ENCODE data around the gene LRRN4.

LRRN4 gene

DNA sequence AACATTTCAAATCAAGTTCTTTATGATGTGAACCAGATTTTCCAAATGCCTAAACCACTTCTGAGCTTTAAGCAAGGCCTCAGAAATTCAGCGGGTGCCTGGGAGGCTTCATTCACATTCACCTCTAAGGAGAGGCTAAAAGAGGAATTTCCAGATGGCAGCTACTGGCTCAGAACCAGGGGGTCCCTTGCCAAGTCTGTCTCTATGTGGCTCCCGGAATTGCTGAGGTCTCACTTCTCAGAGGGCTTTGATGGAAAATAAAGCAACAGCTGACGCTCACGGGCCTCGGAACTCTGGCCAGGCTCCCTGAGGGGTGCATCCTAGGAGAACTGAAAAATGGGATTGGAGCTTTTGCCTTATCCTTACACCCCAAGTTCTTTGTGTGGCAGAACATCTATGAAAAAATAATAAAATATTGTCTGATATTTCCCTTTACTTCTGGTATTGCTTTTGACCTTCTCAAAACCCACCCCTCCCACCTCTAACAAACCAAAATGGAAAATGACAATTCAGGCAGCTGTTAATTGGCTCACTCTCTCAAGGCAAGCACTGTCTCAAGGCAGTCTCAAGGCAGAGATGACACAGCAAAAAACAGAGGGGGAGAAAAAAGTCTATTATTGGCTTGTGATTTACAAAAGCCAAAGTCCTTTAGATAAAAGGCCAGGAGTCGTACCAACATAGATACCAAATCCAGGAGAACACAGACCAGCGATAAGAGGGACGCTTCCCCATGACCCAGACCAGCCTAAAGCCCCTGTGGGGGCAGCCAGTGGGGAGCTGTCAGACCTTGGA lies 21.8 kb upstream of the LRRN4 start:
- no peaks in the 10 kb centered on the region for H3K36me3 ChIP-seq (ENCODE audit: insufficient read depth, low read length)
- no peaks in the 10 kb centered on the region for H3K9me3 ChIP-seq (ENCODE audit: low read length)
- H3K27me3 ChIP-seq (ENCODE audit: insufficient read depth, low read length) = peaks cover 2% of the 10 kb centered on the region
- H3K4me1 ChIP-seq (ENCODE audit: insufficient read depth, low read length) = no peaks in the 10 kb centered on the region
- H2AFZ ChIP-seq (ENCODE audit: low read depth, low read length) = no peak overlapping the region
- no peak overlapping the region for H3K4me3 ChIP-seq (ENCODE audit: low read length)

GRCh38 chr20:6074784-6075183 lies 20.9 kb upstream of the LRRN4 start:
- no peaks in the 10 kb centered on the region for H3K27me3 ChIP-seq (ENCODE audit: insufficient read depth, low read length)
- H3K9me3 ChIP-seq (ENCODE audit: low read length) = no peaks in the 10 kb centered on the region
- no peaks in the 10 kb centered on the region for H3K36me3 ChIP-seq (ENCODE audit: insufficient read depth, low read length)
- H3K4me1 ChIP-seq (ENCODE audit: insufficient read depth, low read length) = no peaks in the 10 kb centered on the region
- no peak overlapping the region for H3K4me3 ChIP-seq (ENCODE audit: low read length)
- no peak overlapping the region for H2AFZ ChIP-seq (ENCODE audit: low read depth, low read length)

DNA sequence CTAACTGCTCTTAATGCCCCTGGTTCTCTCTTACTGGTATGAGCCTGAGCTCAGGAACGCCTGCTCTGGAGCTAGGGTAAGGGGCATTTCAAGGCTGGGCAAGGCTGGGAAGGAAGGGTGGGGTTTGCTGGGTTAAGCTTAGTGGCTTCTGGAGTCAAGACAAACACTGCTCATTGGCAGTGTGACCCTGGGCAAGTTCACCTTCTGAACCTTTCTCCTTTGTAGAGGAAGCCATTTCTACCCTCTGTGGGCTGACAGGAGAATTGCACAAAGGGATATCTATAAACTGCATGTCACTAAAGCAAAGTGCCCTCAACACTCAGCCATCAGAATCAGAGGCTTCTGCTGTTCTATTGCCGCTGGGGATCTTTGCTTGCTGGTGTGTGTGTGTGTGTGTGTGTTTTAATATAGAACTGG lies 20.3 kb upstream of the LRRN4 start:
- Histone ChIP-seq H3K9me3 (ENCODE audit: low read length) (no peaks in the 10 kb centered on the region), H3K27me3 (ENCODE audit: insufficient read depth, low read length) (no peaks in the 10 kb centered on the region), H2AFZ (ENCODE audit: low read depth, low read length) (no peak overlapping the region), H3K4me3 (ENCODE audit: low read length) (no peak overlapping the region), H3K4me1 (ENCODE audit: insufficient read depth, low read length) (no peaks in the 10 kb centered on the region), H3K36me3 (ENCODE audit: insufficient read depth, low read length) (no peaks in the 10 kb centered on the region)

DNA sequence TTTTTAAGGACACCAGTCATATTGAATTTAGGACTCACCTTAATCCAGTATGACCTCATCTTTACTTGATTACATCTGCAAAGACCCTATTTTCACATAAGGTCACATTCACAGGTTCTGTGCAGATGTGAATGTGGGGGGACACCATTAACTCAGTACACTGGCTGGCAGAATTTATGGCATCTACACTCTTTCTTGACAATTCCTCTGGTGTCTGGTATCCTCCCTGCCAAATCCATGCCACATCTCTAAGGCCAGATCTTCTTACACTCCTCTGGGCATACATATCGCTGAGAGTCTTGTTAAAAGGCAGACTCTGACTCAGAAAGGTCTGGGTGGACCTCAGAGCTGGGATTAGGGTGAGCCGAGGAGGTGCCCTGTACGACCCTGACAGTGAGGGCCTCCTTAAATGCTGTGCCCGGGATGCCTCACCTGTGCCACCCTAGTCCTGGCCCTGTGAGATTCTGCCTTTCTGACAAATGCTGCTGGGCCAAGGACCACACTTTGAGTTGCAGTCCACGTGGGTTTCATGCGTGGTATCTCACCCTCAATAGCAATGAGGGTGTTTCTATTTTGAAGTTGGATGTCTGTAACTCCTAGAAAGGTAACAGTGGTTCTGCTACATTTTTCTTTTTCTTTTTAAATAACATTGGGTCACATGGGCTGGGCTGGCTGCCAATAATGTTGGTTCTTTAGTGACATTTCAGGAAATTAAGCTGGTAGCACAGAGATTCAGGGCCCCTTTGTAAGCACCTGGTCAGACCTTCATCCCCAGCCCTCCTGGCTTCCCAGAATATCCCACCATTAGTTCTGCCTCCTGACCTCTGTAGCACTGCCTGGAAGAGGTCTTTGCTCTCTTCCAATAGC lies 17.2 kb upstream of the LRRN4 start:
- Histone ChIP-seq H3K9me3 (ENCODE audit: low read length) (no peaks in the 10 kb centered on the region), H3K4me1 (ENCODE audit: insufficient read depth, low read length) (peaks cover 5% of the 10 kb centered on the region), H3K36me3 (ENCODE audit: insufficient read depth, low read length) (no peaks in the 10 kb centered on the region), H2AFZ (ENCODE audit: low read depth, low read length) (no peak overlapping the region), H3K4me3 (ENCODE audit: low read length) (no peak overlapping the region), H3K27me3 (ENCODE audit: insufficient read depth, low read length) (no peaks in the 10 kb centered on the region)

DNA sequence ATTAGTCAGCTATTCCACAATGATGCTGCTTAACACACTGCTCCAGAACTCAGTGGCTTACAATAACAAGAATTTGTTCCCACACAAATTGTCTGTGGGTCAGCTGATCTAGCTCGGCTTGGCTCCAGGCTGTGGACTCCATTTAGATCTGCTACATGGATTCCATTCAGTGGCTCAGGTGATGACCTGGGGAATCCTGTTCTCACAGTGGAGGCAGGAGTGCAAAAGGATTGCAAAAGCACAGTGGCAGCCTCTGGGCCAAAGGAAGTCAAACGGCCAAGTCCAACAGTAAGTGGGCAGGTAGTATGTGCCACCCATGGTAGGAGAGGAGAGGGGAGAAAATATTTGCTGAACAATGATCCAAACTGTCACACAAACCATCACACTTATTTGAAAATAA lies 15.8 kb upstream of the LRRN4 start:
- no peaks in the 10 kb centered on the region for H3K9me3 ChIP-seq (ENCODE audit: low read length)
- H3K4me3 ChIP-seq (ENCODE audit: low read length) = no peak overlapping the region
- H3K4me1 ChIP-seq (ENCODE audit: insufficient read depth, low read length) = peaks cover 5% of the 10 kb centered on the region
- H2AFZ ChIP-seq (ENCODE audit: low read depth, low read length) = no peak overlapping the region
- no peaks in the 10 kb centered on the region for H3K36me3 ChIP-seq (ENCODE audit: insufficient read depth, low read length)
- no peaks in the 10 kb centered on the region for H3K27me3 ChIP-seq (ENCODE audit: insufficient read depth, low read length)

GRCh38 chr20:6067763-6068318 lies 14.0 kb upstream of the LRRN4 start:
- no peak overlapping the region for H3K4me3 ChIP-seq (ENCODE audit: low read length)
- H3K9me3 ChIP-seq (ENCODE audit: low read length) = no peaks in the 10 kb centered on the region
- no peaks in the 10 kb centered on the region for H3K27me3 ChIP-seq (ENCODE audit: insufficient read depth, low read length)
- H2AFZ ChIP-seq (ENCODE audit: low read depth, low read length) = no peak overlapping the region
- no peaks in the 10 kb centered on the region for H3K36me3 ChIP-seq (ENCODE audit: insufficient read depth, low read length)
- H3K4me1 ChIP-seq (ENCODE audit: insufficient read depth, low read length) = peaks cover 5% of the 10 kb centered on the region

DNA sequence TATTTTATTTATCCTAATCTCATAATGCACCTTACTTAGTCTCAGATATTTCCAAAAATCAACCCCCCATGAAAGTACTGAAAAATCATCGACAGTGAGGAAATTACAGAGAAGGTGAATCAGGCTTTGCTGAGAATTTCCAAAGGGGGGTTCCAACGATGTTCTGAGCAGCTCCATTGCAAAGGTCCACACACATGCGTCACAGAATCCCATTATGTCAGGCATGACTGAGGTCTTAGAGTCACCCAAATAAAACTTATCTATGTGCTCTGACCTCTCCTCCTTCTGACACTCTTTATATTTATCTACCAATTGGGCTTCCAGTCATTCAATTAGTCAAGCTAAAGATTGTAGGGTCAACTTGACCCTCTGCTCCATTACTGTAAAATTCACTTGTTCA lies 12.7 kb upstream of the LRRN4 start:
- H3K9me3 ChIP-seq (ENCODE audit: low read length) = no peaks in the 10 kb centered on the region
- H3K27me3 ChIP-seq (ENCODE audit: insufficient read depth, low read length) = no peaks in the 10 kb centered on the region
- H3K4me1 ChIP-seq (ENCODE audit: insufficient read depth, low read length) = peaks cover 5% of the 10 kb centered on the region
- no peaks in the 10 kb centered on the region for H3K36me3 ChIP-seq (ENCODE audit: insufficient read depth, low read length)
- H2AFZ ChIP-seq (ENCODE audit: low read depth, low read length) = no peak overlapping the region
- no peak overlapping the region for H3K4me3 ChIP-seq (ENCODE audit: low read length)

- Histone ChIP-seq H3K4me1 (ENCODE audit: insufficient read depth, low read length) (peaks cover under 1% of the 10 kb centered on the region), H2AFZ (ENCODE audit: low read depth, low read length) (no peak overlapping the region), H3K9me3 (ENCODE audit: low read length) (no peaks in the 10 kb centered on the region), H3K4me3 (ENCODE audit: low read length) (no peak overlapping the region), H3K27me3 (ENCODE audit: insufficient read depth, low read length) (no peaks in the 10 kb centered on the region), H3K36me3 (ENCODE audit: insufficient read depth, low read length) (no peaks in the 10 kb centered on the region)
Observed at GRCh38 chr20:6061544-6061943, 7.7 kb upstream of the LRRN4 start.

DNA sequence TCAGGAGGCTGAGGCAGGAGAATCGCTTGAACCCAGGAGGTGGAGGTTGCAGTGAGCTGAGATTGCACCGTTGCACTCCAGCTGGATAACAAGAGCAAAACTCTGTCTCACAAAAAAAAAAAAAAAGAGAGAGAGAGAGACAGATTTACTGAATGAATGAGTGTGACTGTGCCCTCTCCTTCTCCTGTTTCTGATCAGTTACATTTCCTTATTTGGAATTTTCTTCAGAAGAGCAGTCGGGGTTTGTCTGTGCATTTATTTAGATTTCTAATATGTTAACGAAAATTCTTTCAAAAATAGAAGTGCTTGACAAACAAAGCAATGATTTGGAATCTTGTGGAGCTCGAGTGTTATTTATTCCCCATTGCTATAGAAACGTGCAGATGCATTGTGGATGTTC lies 6.4 kb upstream of the LRRN4 start:
- Histone ChIP-seq H3K36me3 (ENCODE audit: insufficient read depth, low read length) (no peaks in the 10 kb centered on the region), H3K4me3 (ENCODE audit: low read length) (no peak overlapping the region), H3K27me3 (ENCODE audit: insufficient read depth, low read length) (no peaks in the 10 kb centered on the region), H3K9me3 (ENCODE audit: low read length) (no peaks in the 10 kb centered on the region), H2AFZ (ENCODE audit: low read depth, low read length) (no peak overlapping the region), H3K4me1 (ENCODE audit: insufficient read depth, low read length) (no peaks in the 10 kb centered on the region)

GRCh38 chr20:6058684-6059295 lies 4.9 kb upstream of the LRRN4 start:
- H3K27me3 ChIP-seq (ENCODE audit: insufficient read depth, low read length) = peaks cover 4% of the 10 kb centered on the region
- H3K4me1 ChIP-seq (ENCODE audit: insufficient read depth, low read length) = no peaks in the 10 kb centered on the region
- H3K4me3 ChIP-seq (ENCODE audit: low read length) = no peak overlapping the region
- no peaks in the 10 kb centered on the region for H3K9me3 ChIP-seq (ENCODE audit: low read length)
- no peaks in the 10 kb centered on the region for H3K36me3 ChIP-seq (ENCODE audit: insufficient read depth, low read length)
- H2AFZ ChIP-seq (ENCODE audit: low read depth, low read length) = no peak overlapping the region

DNA sequence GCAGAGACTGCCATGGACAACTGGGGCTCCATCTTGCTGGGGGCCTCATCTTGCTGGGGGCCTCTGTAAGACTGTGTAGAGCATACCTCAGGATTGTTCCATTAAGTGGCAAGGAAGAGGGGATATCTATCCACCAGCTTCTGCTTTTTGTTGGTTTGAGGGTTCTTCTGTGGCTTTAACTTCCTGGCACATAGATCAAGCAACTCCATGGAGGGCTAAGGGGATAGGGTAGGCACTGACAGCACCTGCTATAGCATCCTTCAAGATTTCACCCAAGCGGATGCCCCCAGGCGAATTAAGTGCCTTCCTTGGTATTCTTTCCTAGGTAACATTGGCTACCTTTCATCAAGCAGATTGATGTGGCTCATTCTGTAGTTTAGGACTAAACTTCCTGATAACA lies 3.8 kb upstream of the LRRN4 start:
- Histone ChIP-seq H3K9me3 (ENCODE audit: low read length) (no peaks in the 10 kb centered on the region), H3K4me3 (ENCODE audit: low read length) (no peak overlapping the region), H2AFZ (ENCODE audit: low read depth, low read length) (no peak overlapping the region), H3K36me3 (ENCODE audit: insufficient read depth, low read length) (no peaks in the 10 kb centered on the region), H3K27me3 (ENCODE audit: insufficient read depth, low read length) (peaks cover 15% of the 10 kb centered on the region), H3K4me1 (ENCODE audit: insufficient read depth, low read length) (no peaks in the 10 kb centered on the region)

DNA sequence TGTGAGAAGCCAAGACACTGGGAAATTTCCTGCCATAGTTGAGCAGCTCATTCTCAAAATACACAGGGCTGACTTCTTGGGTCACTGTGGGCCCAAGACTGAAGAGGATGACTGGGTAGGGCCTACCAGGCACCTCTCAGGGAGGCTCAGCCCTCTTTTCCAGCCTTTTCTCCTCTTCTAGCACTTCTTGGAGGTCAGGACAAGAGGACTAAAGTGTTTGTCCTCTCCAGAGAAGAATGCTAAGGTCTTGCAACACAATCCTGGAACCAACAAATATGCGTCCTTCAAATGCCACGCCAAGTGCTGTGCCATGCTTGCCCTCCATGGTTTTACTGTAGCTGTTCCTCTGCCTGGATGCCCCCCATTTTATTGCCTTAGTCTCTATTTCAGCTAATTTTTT lies 3.3 kb upstream of the LRRN4 start:
- Histone ChIP-seq H2AFZ (ENCODE audit: low read depth, low read length) (no peak overlapping the region), H3K27me3 (ENCODE audit: insufficient read depth, low read length) (peaks cover 20% of the 10 kb centered on the region), H3K4me3 (ENCODE audit: low read length) (no peak overlapping the region), H3K4me1 (ENCODE audit: insufficient read depth, low read length) (no peaks in the 10 kb centered on the region), H3K36me3 (ENCODE audit: insufficient read depth, low read length) (no peaks in the 10 kb centered on the region), H3K9me3 (ENCODE audit: low read length) (no peaks in the 10 kb centered on the region)

- no peak overlapping the region for H2AFZ ChIP-seq (ENCODE audit: low read depth, low read length)
- H3K4me3 ChIP-seq (ENCODE audit: low read length) = no peak overlapping the region
- H3K4me1 ChIP-seq (ENCODE audit: insufficient read depth, low read length) = no peaks in the 10 kb centered on the region
- H3K27me3 ChIP-seq (ENCODE audit: insufficient read depth, low read length) = peaks cover 31% of the 10 kb centered on the region
- H3K36me3 ChIP-seq (ENCODE audit: insufficient read depth, low read length) = no peaks in the 10 kb centered on the region
- no peaks in the 10 kb centered on the region for H3K9me3 ChIP-seq (ENCODE audit: low read length)
Observed at GRCh38 chr20:6055981-6056569, 2.2 kb upstream of the LRRN4 start.
